IMR-90 (cell line): Measurements from ENCODE around the gene ZNF407. TPM values are rescaled to one million over a fixed set of nuclear protein-coding genes. Genes with fewer than 3 reads are reported as not detected.

Experiments used
- ATAC-seq: fragments of 200-7000 bp; cut with Tn5 transposase; 2 replicates; pipeline ENCODE4 v1.9.1; 2020; ENCODE audit warnings: low read depth, mild to moderate bottlenecking, moderate library complexity
- BruUV-seq: library from RNA; stranded (reverse); fragments of 400-500 nt; replicated peaks from 2 replicates; lab custom pipeline; 2021; lab: Mats Ljungman, UMichigan
- CTCF ChIA-PET: fragments of 300-600 bp; formaldehyde crosslinking; extraction: SDS; loops from one replicate; lab custom pipeline; 2021; ENCODE audit warnings: antibody characterized with exemption; lab: Yijun Ruan, JAX
- POLR2A ChIA-PET: fragments of 300-600 bp; sonication (Branson Sonifier 250); formaldehyde crosslinking; loops from one replicate; lab custom pipeline; 2022; ENCODE audit warnings: antibody characterized with exemption; ENCODE audit not compliant: unreplicated experiment; lab: Charles Lee
- DNase-seq: peaks from one replicate; pipeline ENCODE4 v3.0.0; 2013
- H2AFZ ChIP-seq: replicated peaks from 2 replicates; pipeline ENCODE3; 2013; ENCODE audit warnings: low read length, mild to moderate bottlenecking; ENCODE audit not compliant: poor library complexity
- H2AK5ac ChIP-seq: 2 replicates; pipeline ENCODE4 v1.6.1; 2013; ENCODE audit warnings: low read depth, low read length, inconsistent platforms
- H2AK9ac ChIP-seq: replicated peaks from 2 replicates; pipeline ENCODE3; 2013; ENCODE audit warnings: mild to moderate bottlenecking, low read depth, low read length, moderate library complexity; ENCODE audit not compliant: poor library complexity
- H2BK120ac ChIP-seq: 2 replicates; pipeline ENCODE4 v1.6.1; 2013; ENCODE audit warnings: low read depth, low read length, inconsistent platforms
- H2BK15ac ChIP-seq: 3 replicates; pipeline ENCODE4 v1.6.1; 2013; ENCODE audit warnings: low read depth, low read length, inconsistent platforms
- H2BK20ac ChIP-seq: 2 replicates; pipeline ENCODE4 v1.6.1; 2013; ENCODE audit warnings: low read depth, mild to moderate bottlenecking, inconsistent platforms, low read length, moderate library complexity
- H2BK5ac ChIP-seq: 2 replicates; pipeline ENCODE4 v1.6.1; 2013; ENCODE audit warnings: mild to moderate bottlenecking, low read depth, low read length, inconsistent platforms; ENCODE audit not compliant: poor library complexity, severe bottlenecking
- H3K14ac ChIP-seq: replicated peaks from 2 replicates; pipeline ENCODE4 v1.6.1; 2013; ENCODE audit warnings: low read depth, low read length, inconsistent platforms
- H3K18ac ChIP-seq: 2 replicates; pipeline ENCODE4 v1.6.1; 2013; ENCODE audit warnings: low read depth, low read length, control low read depth
- H3K23ac ChIP-seq: 2 replicates; pipeline ENCODE4 v1.6.1; 2013; ENCODE audit warnings: low read depth, low read length, inconsistent platforms
- H3K27ac ChIP-seq: 2 replicates; pipeline ENCODE4 v1.5.1; 2013; ENCODE audit warnings: mild to moderate bottlenecking, control low read depth, low read length; ENCODE audit not compliant: insufficient read depth
- H3K27me3 ChIP-seq: 2 replicates; pipeline ENCODE4 v1.6.1; 2013; ENCODE audit warnings: low read length; ENCODE audit not compliant: control insufficient read depth, insufficient read depth
- H3K36me3 ChIP-seq: 2 replicates; pipeline ENCODE4 v1.6.1; 2013; ENCODE audit warnings: low read length, mixed read lengths; ENCODE audit not compliant: control insufficient read depth, insufficient read depth
- H3K4ac ChIP-seq: 2 replicates; pipeline ENCODE4 v1.6.1; 2013; ENCODE audit warnings: low read depth, low read length, inconsistent platforms
- H3K4me1 ChIP-seq: 2 replicates; pipeline ENCODE4 v1.6.1; 2013; ENCODE audit warnings: low read length, mixed read lengths; ENCODE audit not compliant: control insufficient read depth, insufficient read depth
- H3K4me2 ChIP-seq: 2 replicates; pipeline ENCODE4 v1.6.1; 2013; ENCODE audit warnings: low read depth, mild to moderate bottlenecking, control low read depth, low read length, moderate library complexity
- H3K4me3 ChIP-seq: 2 replicates; pipeline ENCODE4 v1.5.1; 2013; ENCODE audit warnings: low read depth, mild to moderate bottlenecking, control low read depth, low read length, moderate library complexity; ENCODE audit not compliant: insufficient read depth
- H3K56ac ChIP-seq: 2 replicates; pipeline ENCODE4 v1.6.1; 2013; ENCODE audit warnings: low read length, inconsistent platforms; ENCODE audit not compliant: insufficient read depth; ENCODE audit errors: extremely low read depth
- H3K79me1 ChIP-seq, 2 experiments: 2 replicates each; pipeline ENCODE4 v1.6.1; 2013; ENCODE audit warnings: low read length in 2 of 2, inconsistent platforms in 1 of 2, low read depth in 1 of 2
- H3K9ac ChIP-seq: 2 replicates; pipeline ENCODE4 v1.6.1; 2013; ENCODE audit warnings: low read depth, low read length, control low read depth
- H3K9me1 ChIP-seq: 2 replicates; pipeline ENCODE4 v1.6.1; 2013; ENCODE audit warnings: low read length, inconsistent platforms; ENCODE audit not compliant: insufficient read depth
- H3K9me3 ChIP-seq: 2 replicates; pipeline ENCODE4 v1.6.1; 2013; ENCODE audit warnings: low read length; ENCODE audit not compliant: control insufficient read depth, insufficient read depth
- H4K20me1 ChIP-seq: 2 replicates; pipeline ENCODE4 v1.6.1; 2013; ENCODE audit warnings: low read length, inconsistent platforms; ENCODE audit not compliant: insufficient read depth
- H4K5ac ChIP-seq: 2 replicates; pipeline ENCODE4 v1.6.1; 2013; ENCODE audit warnings: mild to moderate bottlenecking, low read depth, low read length, control low read depth
- H4K8ac ChIP-seq, 2 experiments: 2 replicates each; pipeline ENCODE4 v1.6.1; 2013; ENCODE audit warnings: low read depth in 2 of 2, low read length in 2 of 2, control low read depth in 1 of 2, inconsistent platforms in 1 of 2
- H4K91ac ChIP-seq: 2 replicates; pipeline ENCODE4 v1.6.1; 2013; ENCODE audit warnings: low read depth, low read length, inconsistent platforms; ENCODE audit not compliant: insufficient read depth
- BHLHE40 ChIP-seq: fragments of 150-350 bp; IDR thresholded peaks from 2 replicates; pipeline ENCODE4 v1.6.1; 2016; ENCODE audit warnings: mild to moderate bottlenecking, low read depth, low read length
- CTCF ChIP-seq: conservative IDR thresholded peaks from 2 replicates; pipeline ENCODE4 v1.5.1; 2012; ENCODE audit warnings: mild to moderate bottlenecking, low read depth, low read length, improper control_type of control experiment
- MAFK ChIP-seq: IDR thresholded peaks from 2 replicates; pipeline ENCODE4 v1.6.1; 2012; ENCODE audit warnings: low read depth, low read length, improper control_type of control experiment
- MXI1 ChIP-seq: IDR thresholded peaks from 2 replicates; pipeline ENCODE4 v1.6.1; 2012; ENCODE audit warnings: low read depth, mild to moderate bottlenecking, low read length, moderate library complexity, borderline replicate concordance
- RAD21 ChIP-seq: IDR thresholded peaks from 2 replicates; pipeline ENCODE4 v1.6.1; 2012; ENCODE audit warnings: low read length, improper control_type of control experiment
- RCOR1 ChIP-seq: IDR thresholded peaks from 2 replicates; pipeline ENCODE4 v1.6.1; 2012; ENCODE audit warnings: mild to moderate bottlenecking, low read length, improper control_type of control experiment; ENCODE audit not compliant: insufficient replicate concordance
- RFX5 ChIP-seq: IDR thresholded peaks from 2 replicates; pipeline ENCODE4 v1.8.0; 2012; ENCODE audit warnings: low read depth, mild to moderate bottlenecking, low read length, moderate library complexity
- WGBS, 2 experiments: methylation state at CpG; one replicate each; pipeline versions ENCODE4 v1.1.5 to v1.1.7; 2013; ENCODE audit warnings: missing lambda C conversion rate in 2 of 2; ENCODE audit not compliant: insufficient read length in 1 of 2; ENCODE audit errors: extremely low coverage in 2 of 2; 5-methylcytosine and 5-hydroxymethylcytosine counted together
- dilution Hi-C: fragments of 300-500 bp; cut with HindIII; formaldehyde crosslinking; loops from one replicate; pipeline ENCODE4 v1.14.3; 2018; ENCODE audit warnings: low sequenced_read_pairs; ENCODE audit not compliant: unreplicated experiment
- in situ Hi-C: fragments of 300-500 bp; cut with MboI; formaldehyde crosslinking; loops from 3 replicates; pipeline ENCODE4 v1.14.3; 2019; ENCODE audit warnings: low sequenced_read_pairs, inconsistent platforms, mixed read lengths
- intact Hi-C: fragments of 100-400 bp; cut with micrococcal nuclease; formaldehyde crosslinking; loops from 2 replicates; pipeline ENCODE4 v1.10.0; 2022
- polyA plus RNA-seq, 3 experiments: library from polyadenylated mRNA; depleted of rRNA; stranded (reverse); fragments of >200 nt; gene quantifications; 2 replicates each; pipeline ENCODE4 v1.2.3, GENCODE V29; 2012; ENCODE audit warnings: low replicate concordance in 1 of 3
- total RNA-seq: library from RNA; depleted of rRNA; stranded (reverse); fragments of >200 nt; gene quantifications from 2 replicates; pipeline ENCODE4 v1.2.3, GENCODE V29; 2012
- TF ChIP-seq, protein P1 (sequence below): fragments of 150-350 bp; IDR thresholded peaks from 2 replicates; pipeline ENCODE4 v1.6.1; 2017; ENCODE audit warnings: mild to moderate bottlenecking, antibody characterized with exemption, low read length, low read depth

The ZNF407 gene
- total and polyA plus RNA-seq, 2 of the 4 experiments (the other 2 are of a cell fraction) = 3.1 to 20.1 TPM

- no peak overlapping the region for H3K56ac ChIP-seq
- no peaks in the 10 kb centered on the region for H4K20me1 ChIP-seq
- no peak overlapping the region for H3K18ac ChIP-seq
- no peak overlapping the region for H3K9ac ChIP-seq
- CTCF ChIA-PET = interaction anchor here (0.8 kb wide), 1 partner anchor 9 kb away, joined by 3 read pairs; no protein-coding TSS in a partner anchor
- TF ChIP-seq RCOR1 = no peak
- TF ChIP-seq RAD21 = no peak
- TF ChIP-seq MAFK = no peak
- TF ChIP-seq BHLHE40 = no peak
- no peak for TF ChIP-seq RFX5
- no peak for TF ChIP-seq CTCF
- TF ChIP-seq, protein P1, sequence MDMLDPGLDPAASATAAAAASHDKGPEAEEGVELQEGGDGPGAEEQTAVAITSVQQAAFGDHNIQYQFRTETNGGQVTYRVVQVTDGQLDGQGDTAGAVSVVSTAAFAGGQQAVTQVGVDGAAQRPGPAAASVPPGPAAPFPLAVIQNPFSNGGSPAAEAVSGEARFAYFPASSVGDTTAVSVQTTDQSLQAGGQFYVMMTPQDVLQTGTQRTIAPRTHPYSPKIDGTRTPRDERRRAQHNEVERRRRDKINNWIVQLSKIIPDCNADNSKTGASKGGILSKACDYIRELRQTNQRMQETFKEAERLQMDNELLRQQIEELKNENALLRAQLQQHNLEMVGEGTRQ = no peak
- TF ChIP-seq MXI1 = no peak
- no peak overlapping the region for H4K5ac ChIP-seq
- no peak overlapping the region for H2AK9ac ChIP-seq
- no peak overlapping the region for H2BK20ac ChIP-seq
- intact Hi-C loops = no loop called here
- no peaks in the 10 kb centered on the region for H3K4me1 ChIP-seq
- H2BK120ac ChIP-seq = no peak overlapping the region
- no CpG with 5 or more reads among the region's 2 CpGs for WGBS, 2 experiments
- no peak overlapping the region for H4K8ac ChIP-seq
- ATAC-seq = no peak
- no TSS peak for BruUV-seq
- no peak overlapping the region for H2AFZ ChIP-seq
- H4K91ac ChIP-seq = no peak overlapping the region
- H3K4ac ChIP-seq = no peak overlapping the region
- in situ Hi-C loops = no loop called here
- H2AK5ac ChIP-seq = no peak overlapping the region
- H3K23ac ChIP-seq = no peak overlapping the region
- H2BK5ac ChIP-seq = no peak overlapping the region
- no peak overlapping the region for H3K27ac ChIP-seq
- dilution Hi-C loops = no loop called here
- no peaks in the 10 kb centered on the region for H3K27me3 ChIP-seq
- no peaks in the 10 kb centered on the region for H3K79me1 ChIP-seq
- no peak overlapping the region for H2BK15ac ChIP-seq
- H3K9me1 ChIP-seq = no peaks in the 10 kb centered on the region
- H3K36me3 ChIP-seq = no peaks in the 10 kb centered on the region
- DNase-seq = no peak
- POLR2A ChIA-PET = no interaction called here
- H3K9me3 ChIP-seq = no peaks in the 10 kb centered on the region
- H3K4me3 ChIP-seq = no peak overlapping the region
- no peak overlapping the region for H3K14ac ChIP-seq
- no peak overlapping the region for H3K4me2 ChIP-seq
Measured at GRCh38 chr18:74926051-74926450, 328.4 kb downstream of the ZNF407 start.
